ENCODE results near the gene RBM11. TPM values are rescaled to one million over a fixed set of nuclear protein-coding genes. Genes with fewer than 3 reads are reported as not detected.
A peak's percentile ranks its signal among the peaks of the same experiment; 100 is the strongest.

Gene RBM11
- 0.67 and 4.7 TPM in 2 replicates for total RNA-seq (2011; cell fraction: chromatin; rRNA removed; ENCODE audit: low replicate concordance)
- 0.79 and 2.0 TPM in 2 replicates for total RNA-seq (2011; cell fraction: nucleolus; rRNA removed)
- total RNA-seq (2011; cell fraction: nucleoplasm; rRNA removed): 0.69 and 1.4 TPM in 2 replicates
- total RNA-seq (2014; rRNA removed) (1.1 and 2.3 TPM in 2 replicates), total RNA-seq (2014; rRNA removed; fragmentation: Illumina TruSeq; extraction: Trizol) (2.9 and 3.1 TPM in 2 replicates), total RNA-seq (2015; rRNA removed; fragmentation: Illumina TruSeq; extraction: Trizol) (1.9 and 2.2 TPM in 2 replicates), total RNA-seq (2021) (2.2 and 3.0 TPM in 2 replicates), polyA plus RNA-seq (2011; rRNA removed) (4.1 and 4.3 TPM in 2 replicates), polyA plus RNA-seq (2014; fragmentation: Illumina TruSeq; extraction: Trizol) (3.1 and 4.0 TPM in 2 replicates), polyA plus RNA-seq (2014; fragmentation: Nextera tagmentation; extraction: Ambion mirVana) (1 to 10 TPM; 3.9 to 5.3 TPM), polyA plus RNA-seq (2014; rRNA removed) (0.98 and 1.1 TPM in 2 replicates), polyA minus RNA-seq (2011; rRNA and poly(A)+ RNA removed) (1.3 and 3.1 TPM in 2 replicates), Bru-seq, nascent RNA (percentile 56 among the genes with signal in this experiment), BruChase-seq, experiment 1, labeled RNA remaining after a 2-hour chase (percentile 59 among the genes with signal in this experiment), BruChase-seq, experiment 2, labeled RNA remaining after a 6-hour chase (percentile 63 among the genes with signal in this experiment)
- 2.0 and 3.0 TPM in 2 replicates for polyA plus RNA-seq (2011; cell fraction: cytosol; rRNA removed)
- polyA plus RNA-seq (2011; cell fraction: nucleus; rRNA removed): 2.0 and 2.8 TPM in 2 replicates
- 1.7 and 2.1 TPM in 2 replicates for polyA plus RNA-seq (2012)
- polyA minus RNA-seq (2011; cell fraction: cytosol; rRNA and poly(A)+ RNA removed): not detected in 2 replicates
- polyA minus RNA-seq (2011; cell fraction: nucleus; rRNA and poly(A)+ RNA removed): 0.89 and 1.1 TPM in 2 replicates
- long read RNA-seq, experiment 1, partial matches to known transcripts: 0 of 2 reads
- long read RNA-seq, experiment 1, other reads (novel, unspliced or antisense): 2 of 2 reads
- long read RNA-seq, experiment 2, partial matches to known transcripts: 0 of 1 reads
- long read RNA-seq, experiment 2, other reads (novel, unspliced or antisense): 1 of 1 reads
- long read RNA-seq, experiment 3, partial matches to known transcripts: 0 of 1 reads
- long read RNA-seq, experiment 3, other reads (novel, unspliced or antisense): 0 of 1 reads

DNA sequence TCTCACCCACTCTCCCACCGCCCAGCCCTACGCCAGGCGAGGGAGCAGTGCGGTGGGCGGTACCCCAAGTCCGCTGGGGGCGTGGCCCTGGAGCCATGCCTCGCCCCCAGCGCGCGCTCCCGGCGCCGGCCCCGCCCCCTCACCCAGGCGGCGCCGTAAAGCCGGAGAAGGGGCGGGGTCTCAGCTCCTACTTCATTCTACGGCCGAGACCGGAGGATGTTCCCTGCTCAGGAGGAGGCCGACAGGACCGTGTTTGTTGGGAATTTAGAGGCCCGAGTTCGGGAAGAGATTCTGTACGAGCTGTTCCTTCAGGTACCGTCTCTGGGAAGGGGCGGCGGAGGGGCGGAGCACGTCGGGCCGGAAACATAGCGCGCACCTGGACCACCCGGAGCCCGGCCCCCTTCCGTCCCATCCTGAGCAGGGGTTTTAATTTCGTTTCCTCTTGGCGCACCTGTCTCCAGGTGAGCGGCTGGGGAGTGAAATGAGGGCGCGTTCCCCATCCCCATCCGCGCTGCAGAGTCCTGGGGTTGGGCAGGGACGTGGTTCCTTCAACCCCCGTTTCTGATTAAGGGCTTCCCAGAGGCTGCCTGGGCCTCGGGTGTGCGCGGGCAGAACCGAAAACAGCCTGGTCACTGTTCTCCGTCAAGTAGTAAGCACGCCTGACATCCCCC, at the start of gene RBM11:
TSS of gene RBM11 (plus strand) at position 187 of the 671 bp plus-strand sequence. CDS start at position 217, 30 bp downstream.
- H3K79me2 ChIP-seq (ENCODE audit: control insufficient read depth, insufficient read depth, low read length): no peaks in the 10 kb centered on the region
- DNase-seq (ENCODE audit: extremely low read depth in 1 of 4, low spot score in 3 of 4): peak; percentile 87 to 91 (median 90)
- H3K9ac ChIP-seq (ENCODE audit: insufficient read depth in 1 of 2, low read depth in 2 of 2, low read length in 2 of 2): peak within 1 kb of the TSS; percentile 49 to 88; a peak in 3 of 4 replicates
- peak within 1 kb of the TSS; percentile 78 for H2AFZ ChIP-seq (ENCODE audit: low read depth, low read length)
- H3K4me3 ChIP-seq: peak within 1 kb of the TSS; percentile 63
- H4K20me1 ChIP-seq (replicated peaks; ENCODE audit: control insufficient read depth, insufficient read depth, low read length): no peaks in the 10 kb centered on the region
- ChIA-PET CTCF (ENCODE audit: low intra/inter-chr PET ratio) (no interaction called here), POLR2A (interaction anchor here (0.7 to 0.8 kb wide), 2 partner anchors 31 to 93 kb away, joined by 3 read pairs; no protein-coding TSS in a partner anchor)
- no peaks in the 10 kb centered on the region; a peak in 1 of 5 replicates for H3K27me3 ChIP-seq (ENCODE audit: control insufficient read depth in 2 of 2, insufficient read depth in 2 of 2, low read length in 2 of 2)
- in situ Hi-C loops (cut with MboI): no loop called here
- H3K4me1 ChIP-seq (replicated peaks in 1 of 2; ENCODE audit: control insufficient read depth in 2 of 2, insufficient read depth in 2 of 2, low read length in 2 of 2): peaks cover 0 to 9% of the 10 kb centered on the region in 2 experiments; a peak in 2 of 5 replicates
- peak within 1 kb of the TSS; percentile 84 for H3K4me2 ChIP-seq (ENCODE audit: insufficient read depth, low read length)
- no peak within 1 kb of the TSS for H3K27ac ChIP-seq (ENCODE audit: extremely low read depth, low read depth, low read length)
- H3K36me3 ChIP-seq (ENCODE audit: control insufficient read depth, insufficient read depth, low read length): no peaks in the 10 kb centered on the region
- intact Hi-C loops (cut with micrococcal nuclease): no loop called here
- no peaks in the 10 kb centered on the region for H3K9me3 ChIP-seq (replicated peaks; ENCODE audit: control insufficient read depth, insufficient read depth, low read depth, low read length)
- no peaks in the 10 kb centered on the region for H3K9me1 ChIP-seq (ENCODE audit: control insufficient read depth, insufficient read depth, low read length)
- BruUV-seq (replicated peaks): TSS peak; percentile 55
- ATAC-seq: peak; percentile 100
- peak; percentile 74 for FAIRE-seq
- 1% methylated on average over 55 of the region's 55 CpGs for WGBS (ENCODE audit: insufficient coverage, low coverage, missing lambda C conversion rate)
- TF ChIP-seq ZZZ3 (IDR thresholded peaks at IDR 0.05) (no peak), ZBED1 (IDR thresholded peaks at IDR 0.05) (no peak), TAF7 (tag; IDR thresholded peaks at IDR 0.05) (no peak), NRF1 (conservative IDR thresholded peaks at IDR 0.05 in 1 of 2, IDR thresholded peaks at IDR 0.05 in 1 of 2) (peak; percentile 71 to 75), HDAC8 (tag; IDR thresholded peaks at IDR 0.05) (no peak), ZNF778 (CRISPR knock-in tag; IDR thresholded peaks at IDR 0.05) (no peak), ZNF76 (CRISPR knock-in tag; IDR thresholded peaks at IDR 0.05; ENCODE audit: borderline replicate concordance) (no peak), ELF4 (CRISPR knock-in tag; IDR thresholded peaks at IDR 0.05) (no peak), ZBTB7A (IDR thresholded peaks at IDR 0.05; ENCODE audit: borderline replicate concordance, control insufficient read depth, low read depth, low read length) (peak; percentile 33; the same call in 1 of the 2 replicates), ZNF77 (CRISPR knock-in tag; IDR thresholded peaks at IDR 0.05) (no peak), TAF1 (IDR thresholded peaks at IDR 0.05; ENCODE audit: control insufficient read depth, extremely low read depth, insufficient read depth, low read length, severe bottlenecking) (peak; percentile 19), EGR1 (conservative IDR thresholded peaks at IDR 0.05) (peak; percentile 65), RBFOX2 (IDR thresholded peaks at IDR 0.05; ENCODE audit: low read depth, low read length) (peak; percentile 63), HNRNPH1 (optimal IDR thresholded peaks at IDR 0.05; ENCODE audit: low read depth, low read length) (no peak), CCNT2 (IDR thresholded peaks at IDR 0.05; ENCODE audit: borderline replicate concordance, extremely low read depth, insufficient read length, low read depth, low read length) (peak; percentile 60)
- TF ChIP-seq, protein P1, sequence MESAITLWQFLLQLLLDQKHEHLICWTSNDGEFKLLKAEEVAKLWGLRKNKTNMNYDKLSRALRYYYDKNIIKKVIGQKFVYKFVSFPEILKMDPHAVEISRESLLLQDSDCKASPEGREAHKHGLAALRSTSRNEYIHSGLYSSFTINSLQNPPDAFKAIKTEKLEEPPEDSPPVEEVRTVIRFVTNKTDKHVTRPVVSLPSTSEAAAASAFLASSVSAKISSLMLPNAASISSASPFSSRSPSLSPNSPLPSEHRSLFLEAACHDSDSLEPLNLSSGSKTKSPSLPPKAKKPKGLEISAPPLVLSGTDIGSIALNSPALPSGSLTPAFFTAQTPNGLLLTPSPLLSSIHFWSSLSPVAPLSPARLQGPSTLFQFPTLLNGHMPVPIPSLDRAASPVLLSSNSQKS (CRISPR knock-in tag; IDR thresholded peaks at IDR 0.05): no peak

Measured in K562 (cell line).